GM18519 (cell line): ENCODE measurements around the gene DTX2.
"Not testable (repeated sequence)": the region's sequence is repeated elsewhere in the genome, so short reads cannot be mapped to it uniquely, and the experiment has no call there.

ENCODE experiments used
- ATAC-seq: cut with Tn5 transposase; IDR thresholded peaks from one replicate; pipeline ENCODE4 v1.9.1; 2021; ENCODE audit warnings: mild to moderate bottlenecking, moderate library complexity; ENCODE audit not compliant: unreplicated experiment, low FRiP score

The DTX2 gene

DNA sequence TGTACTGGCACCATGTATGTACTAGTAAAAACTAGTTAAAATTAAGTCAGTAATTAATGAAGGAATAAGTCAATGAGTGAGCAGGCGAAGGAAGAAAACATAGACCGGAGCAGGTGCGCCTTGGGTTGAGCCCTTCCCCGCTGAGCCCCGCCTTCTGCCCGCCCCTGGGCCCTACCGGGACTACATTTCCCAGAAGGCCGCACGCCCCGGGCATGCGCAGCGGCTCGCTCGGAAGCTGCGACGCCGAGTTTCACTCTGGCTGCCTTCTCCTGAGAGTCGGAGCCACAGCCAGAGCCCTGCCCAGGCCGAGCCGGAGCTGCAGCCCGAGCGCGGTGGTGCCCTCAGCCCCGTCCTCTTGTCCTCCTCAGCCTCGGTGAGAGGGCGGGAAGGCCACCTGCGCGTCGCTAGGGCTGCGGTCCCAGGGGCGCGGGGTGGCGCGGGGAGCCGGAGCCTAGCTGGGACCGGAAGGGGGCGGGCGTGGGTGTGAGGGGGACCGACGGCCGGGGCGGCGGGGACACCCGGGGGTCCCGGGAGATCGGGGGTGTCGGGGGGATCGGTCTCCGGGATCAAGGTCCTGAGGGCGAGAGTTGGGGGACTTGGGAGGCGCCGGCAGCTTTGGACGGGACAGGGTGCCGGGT, at the start of gene DTX2:
Gene DTX2, plus strand, starts transcription at position 246 of the 638 bp plus-strand sequence. CDS start 18,801 bp downstream, outside the sequence.
- ATAC-seq = peak; percentile 96

- ATAC-seq = no peak
Observed at GRCh38 chr7:76412249-76412648, 49.3 kb upstream of the DTX2 start.

- ATAC-seq = not testable (repeated sequence)
Observed at GRCh38 chr7:76417654-76418310, 43.7 kb upstream of the DTX2 start.

DNA sequence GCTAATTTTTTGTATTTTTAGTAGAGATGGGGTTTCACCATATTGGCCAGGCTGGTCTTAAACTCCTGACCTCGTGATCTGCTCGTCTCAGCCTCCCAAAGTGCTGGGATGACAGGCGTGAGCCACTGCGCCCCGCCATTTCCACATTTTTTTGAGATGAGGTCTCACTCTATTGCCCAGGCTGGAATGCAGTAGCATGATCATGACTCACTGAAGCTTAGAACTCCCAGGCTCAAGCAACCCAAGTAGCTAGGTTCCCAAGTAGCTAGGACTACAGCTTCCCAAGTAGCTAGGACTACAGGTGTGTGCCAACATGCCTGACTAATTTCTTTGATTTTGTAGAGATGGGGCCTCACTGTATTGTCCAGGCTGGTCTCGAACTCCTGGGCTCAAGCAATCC, 40.4 kb upstream of the DTX2 start:
- not testable (repeated sequence) for ATAC-seq

- no peak for ATAC-seq
Observed at GRCh38 chr7:76423666-76424412, 37.7 kb upstream of the DTX2 start.

GRCh38 chr7:76424413-76425111, 36.9 kb upstream of the DTX2 start, which contains the start of gene ZP3:
Gene ZP3 (plus strand): TSS chr7:76424950. CDS start chr7:76424965, 15 bp downstream.
- peak; percentile 54 for ATAC-seq

DNA sequence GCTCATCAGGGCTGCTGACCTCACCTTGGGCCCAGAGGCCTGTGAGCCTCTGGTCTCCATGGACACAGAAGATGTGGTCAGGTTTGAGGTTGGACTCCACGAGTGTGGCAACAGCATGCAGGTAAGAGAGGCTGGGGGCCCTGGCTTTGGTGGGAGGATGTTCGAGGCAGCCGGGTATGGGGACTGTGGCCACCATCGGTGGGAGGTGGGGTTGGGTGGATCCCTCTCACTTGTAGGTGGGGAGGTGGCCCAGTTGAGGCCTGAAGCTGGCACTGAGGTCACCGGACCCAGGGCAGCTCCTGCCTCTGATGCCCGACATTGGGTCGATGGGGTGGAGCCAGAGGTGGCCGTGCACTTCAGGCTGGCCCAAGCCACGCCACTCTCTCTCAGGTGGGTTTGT, 36.4 kb upstream of the DTX2 start:
- no peak for ATAC-seq

GRCh38 chr7:76425558-76425957, 36.0 kb upstream of the DTX2 start:
- ATAC-seq = not testable (repeated sequence)

DNA sequence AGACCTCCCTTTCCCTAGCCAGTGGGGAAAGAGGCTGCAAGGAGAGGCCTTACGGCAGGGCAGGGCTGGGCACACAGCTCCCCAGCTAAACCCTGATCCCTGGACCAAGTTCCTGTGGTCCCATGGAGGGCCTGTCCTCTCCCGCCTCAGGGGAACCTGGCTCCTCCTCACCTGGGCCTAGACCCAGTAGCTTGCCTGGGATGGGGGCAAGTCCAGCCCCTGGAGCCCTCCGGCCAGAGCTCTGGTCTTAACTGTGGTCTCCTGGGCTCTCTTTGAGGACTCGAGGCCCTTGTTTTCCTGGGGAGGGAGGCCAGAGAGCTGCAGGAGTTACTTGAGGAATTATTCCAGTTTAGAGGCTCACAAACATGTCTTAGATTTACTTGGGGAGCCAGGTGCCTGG, 35.3 kb upstream of the DTX2 start:
- ATAC-seq = no peak

DNA sequence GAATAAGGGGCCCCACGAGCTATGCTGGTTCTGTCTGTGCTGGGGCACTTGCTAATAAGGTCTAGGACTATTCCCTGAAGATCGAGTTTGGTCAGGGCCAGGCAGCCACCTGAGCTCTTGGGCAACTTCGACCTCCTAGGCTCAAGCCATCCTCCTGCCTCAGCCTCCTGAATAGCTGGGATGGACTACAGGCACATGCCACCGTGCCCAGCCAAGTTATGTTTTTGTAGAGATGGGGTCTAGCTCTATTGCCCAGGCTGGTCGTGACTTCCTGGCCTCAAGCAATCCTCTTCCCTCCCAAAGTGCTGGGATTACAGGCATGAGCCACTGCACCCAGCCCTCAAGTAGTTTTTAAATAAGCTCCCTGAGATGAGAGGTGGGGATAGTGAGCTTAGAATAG, 33.9 kb upstream of the DTX2 start:
- ATAC-seq = no peak

- no peak for ATAC-seq
Observed at GRCh38 chr7:76428149-76428823, 33.2 kb upstream of the DTX2 start.

DNA sequence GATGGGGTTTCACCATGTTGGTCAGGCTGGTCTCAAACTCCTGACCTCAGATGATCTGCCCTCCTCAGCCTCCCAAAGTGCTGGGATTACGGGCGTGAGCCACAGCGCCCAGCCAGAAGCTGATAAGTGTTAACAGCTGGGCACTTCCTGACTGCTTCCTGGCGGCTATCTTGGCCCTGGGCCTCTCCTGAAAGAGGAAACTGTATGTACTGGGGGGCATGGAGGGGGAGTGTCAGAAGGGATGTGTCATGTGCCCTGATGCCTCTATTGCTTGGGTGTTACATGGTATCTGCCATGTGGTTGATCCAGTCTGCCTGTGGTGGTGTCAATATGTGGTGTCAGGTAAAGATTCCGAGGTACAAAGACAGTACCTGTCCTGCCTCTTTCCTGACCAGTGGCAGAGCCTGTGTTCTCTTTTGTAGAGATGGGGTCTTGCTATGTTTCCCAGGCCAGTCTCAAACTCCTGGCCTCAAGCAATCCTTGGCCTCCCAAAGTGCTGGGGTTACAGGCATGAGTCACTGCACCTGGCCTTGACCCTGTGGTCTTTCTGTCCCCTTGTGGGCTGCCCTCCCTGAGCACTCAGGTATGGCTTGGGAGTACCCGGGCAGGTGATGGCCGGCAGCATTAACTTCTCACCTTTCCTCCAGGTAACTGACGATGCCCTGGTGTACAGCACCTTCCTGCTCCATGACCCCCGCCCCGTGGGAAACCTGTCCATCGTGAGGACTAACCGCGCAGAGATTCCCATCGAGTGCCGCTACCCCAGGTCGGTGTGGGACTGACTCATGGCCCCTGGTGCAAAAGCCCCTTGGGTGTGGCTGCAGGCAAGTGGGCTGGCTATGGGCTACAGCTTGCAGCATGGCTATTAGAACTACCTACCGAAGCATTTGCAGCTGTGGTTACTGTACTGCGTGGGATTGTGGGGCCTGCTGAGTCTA, 32.4 kb upstream of the DTX2 start:
- no peak for ATAC-seq

- no peak for ATAC-seq
Observed at GRCh38 chr7:76430211-76430610, 31.3 kb upstream of the DTX2 start.

GRCh38 chr7:76430836-76431235, 30.7 kb upstream of the DTX2 start:
- no peak for ATAC-seq

DNA sequence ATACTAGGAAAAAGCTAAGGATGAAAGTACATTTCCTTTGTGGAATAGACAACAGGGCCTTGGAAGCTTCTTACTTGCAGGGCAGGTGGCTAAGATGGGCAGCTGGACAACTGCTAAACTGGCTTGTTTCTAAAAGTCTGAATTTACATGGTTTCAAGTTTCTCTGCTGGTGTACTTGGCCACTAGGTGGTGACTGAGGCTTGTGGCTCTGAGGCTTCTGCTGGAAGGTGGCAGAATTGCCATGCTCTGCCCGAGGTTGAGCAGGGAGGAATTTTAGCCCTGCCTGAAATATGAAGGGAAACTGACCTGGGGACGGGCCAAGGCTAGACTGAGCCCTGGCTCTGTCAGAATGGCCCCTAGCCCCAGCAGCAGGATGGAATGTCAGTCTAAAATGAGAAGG, 23.6 kb upstream of the DTX2 start:
- peak; percentile 60 for ATAC-seq

GRCh38 chr7:76439120-76439888, 22.2 kb upstream of the DTX2 start:
- not testable (repeated sequence) for ATAC-seq

DNA sequence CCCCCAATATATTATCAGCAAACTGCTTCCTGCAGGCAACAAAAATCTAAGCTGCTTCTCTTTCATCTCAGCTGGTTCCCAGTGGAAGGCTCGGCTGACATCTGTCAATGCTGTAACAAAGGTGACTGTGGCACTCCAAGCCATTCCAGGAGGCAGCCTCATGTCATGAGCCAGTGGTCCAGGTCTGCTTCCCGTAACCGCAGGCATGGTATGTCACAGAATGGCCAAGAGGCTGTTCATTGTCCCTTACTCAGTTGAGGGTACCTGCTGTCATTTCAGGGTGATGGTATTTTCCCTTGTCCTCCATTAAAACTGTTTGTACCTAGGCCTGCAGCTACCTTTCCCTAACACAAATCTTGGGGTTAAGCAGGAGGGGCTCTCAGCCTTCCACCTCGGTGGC, 21.1 kb upstream of the DTX2 start:
- not testable (repeated sequence) for ATAC-seq

GRCh38 chr7:76441792-76442191, 19.7 kb upstream of the DTX2 start:
- ATAC-seq = not testable (repeated sequence)
